Measurements from ENCODE around the gene ZNF429. TPM values are rescaled to one million over a fixed set of nuclear protein-coding genes. Genes with fewer than 3 reads are reported as not detected.

The ZNF429 gene
- total RNA-seq, 1 experiment from 2014 or later = 0.66 TPM

DNA sequence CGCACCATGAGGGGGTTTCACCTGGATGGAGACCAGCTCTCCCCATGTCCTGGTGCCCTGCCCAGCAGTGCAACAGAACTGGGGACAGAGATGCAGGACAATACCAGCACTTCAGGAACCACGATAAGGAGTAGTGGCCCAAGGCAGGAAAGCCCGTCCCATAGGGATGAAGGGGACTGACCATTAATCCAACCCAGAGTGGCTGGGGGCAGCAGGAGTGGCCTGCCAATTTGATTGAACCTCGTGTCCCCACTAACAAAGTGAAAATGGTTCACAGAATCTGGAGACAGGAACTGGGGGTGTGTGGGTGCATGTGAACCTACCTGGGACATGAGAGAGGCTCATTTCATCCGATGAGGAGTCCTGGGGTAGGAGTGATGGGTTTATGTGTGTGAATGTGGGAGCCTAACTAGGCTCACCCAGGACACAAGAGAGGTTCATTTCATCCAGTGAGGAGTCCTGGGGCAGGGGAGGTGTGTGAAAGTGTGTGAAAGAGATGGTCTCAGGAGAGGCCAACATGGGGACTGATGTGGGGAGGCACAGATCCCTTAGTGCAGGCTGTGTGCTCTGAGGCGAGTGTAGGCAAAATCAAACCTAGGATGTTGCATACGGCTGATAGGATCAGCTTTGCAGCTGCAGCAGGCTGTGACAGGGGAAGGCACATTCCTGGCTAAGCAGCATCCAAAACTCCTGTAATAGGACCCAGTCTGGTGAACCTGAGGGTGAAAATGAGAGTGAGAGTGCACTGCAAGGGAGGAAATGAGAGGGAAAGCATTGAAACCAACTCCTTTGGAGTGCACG, 98.2 kb downstream of the ZNF429 start:
- Histone ChIP-seq H3K27me3 (ENCODE audit: low read length) (no peaks in the 10 kb centered on the region), H2AFZ (ENCODE audit: low read length) (peak overlapping the region; percentile 88), H3K9ac (ENCODE audit: low read length) (no peak overlapping the region), H3K9me2 (replicated peaks; ENCODE audit: low read length) (no peaks in the 10 kb centered on the region), H3K79me2 (ENCODE audit: low read length) (no peaks in the 10 kb centered on the region), H3K4me1 (ENCODE audit: insufficient read depth, low read length) (no peaks in the 10 kb centered on the region), H3K9me3 (ENCODE audit: low read length) (peaks cover 10% of the 10 kb centered on the region; the same call in 1 of the 2 replicates), H3K4me3 (ENCODE audit: low read length) (peak overlapping the region; percentile 73), H3F3A (ENCODE audit: low read length, unreplicated experiment) (no peaks in the 10 kb centered on the region), H4K20me1 (ENCODE audit: low read length) (no peaks in the 10 kb centered on the region), H3K27ac (ENCODE audit: low read length) (no peak overlapping the region), H3K36me3 (ENCODE audit: low read depth, low read length) (no peaks in the 10 kb centered on the region), H3K4me2 (ENCODE audit: low read length) (peak overlapping the region; percentile 89)
- no peak for DNase-seq
- peak; percentile 18; the same call in 1 of the 2 replicates for ATAC-seq
- ChIA-PET POLR2A (ENCODE audit: unreplicated experiment) (no interaction called here), CTCF (no interaction called here)
- no peak for TF ChIP-seq EZH2phosphoT487 (IDR thresholded peaks at IDR 0.05; ENCODE audit: borderline replicate concordance, low read length)
- TF ChIP-seq EZH2 (IDR thresholded peaks at IDR 0.05; ENCODE audit: low read length, unreplicated experiment) = no peak
- TF ChIP-seq, protein P1, sequence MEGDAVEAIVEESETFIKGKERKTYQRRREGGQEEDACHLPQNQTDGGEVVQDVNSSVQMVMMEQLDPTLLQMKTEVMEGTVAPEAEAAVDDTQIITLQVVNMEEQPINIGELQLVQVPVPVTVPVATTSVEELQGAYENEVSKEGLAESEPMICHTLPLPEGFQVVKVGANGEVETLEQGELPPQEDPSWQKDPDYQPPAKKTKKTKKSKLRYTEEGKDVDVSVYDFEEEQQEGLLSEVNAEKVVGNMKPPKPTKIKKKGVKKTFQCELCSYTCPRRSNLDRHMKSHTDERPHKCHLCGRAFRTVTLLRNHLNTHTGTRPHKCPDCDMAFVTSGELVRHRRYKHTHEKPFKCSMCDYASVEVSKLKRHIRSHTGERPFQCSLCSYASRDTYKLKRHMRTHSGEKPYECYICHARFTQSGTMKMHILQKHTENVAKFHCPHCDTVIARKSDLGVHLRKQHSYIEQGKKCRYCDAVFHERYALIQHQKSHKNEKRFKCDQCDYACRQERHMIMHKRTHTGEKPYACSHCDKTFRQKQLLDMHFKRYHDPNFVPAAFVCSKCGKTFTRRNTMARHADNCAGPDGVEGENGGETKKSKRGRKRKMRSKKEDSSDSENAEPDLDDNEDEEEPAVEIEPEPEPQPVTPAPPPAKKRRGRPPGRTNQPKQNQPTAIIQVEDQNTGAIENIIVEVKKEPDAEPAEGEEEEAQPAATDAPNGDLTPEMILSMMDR (conservative IDR thresholded peaks at IDR 0.05; ENCODE audit: low read depth, low read length) = no peak
- no TSS peak for BruUV-seq (replicated peaks)
- intact Hi-C loops (cut with micrococcal nuclease) = no loop called here

DNA sequence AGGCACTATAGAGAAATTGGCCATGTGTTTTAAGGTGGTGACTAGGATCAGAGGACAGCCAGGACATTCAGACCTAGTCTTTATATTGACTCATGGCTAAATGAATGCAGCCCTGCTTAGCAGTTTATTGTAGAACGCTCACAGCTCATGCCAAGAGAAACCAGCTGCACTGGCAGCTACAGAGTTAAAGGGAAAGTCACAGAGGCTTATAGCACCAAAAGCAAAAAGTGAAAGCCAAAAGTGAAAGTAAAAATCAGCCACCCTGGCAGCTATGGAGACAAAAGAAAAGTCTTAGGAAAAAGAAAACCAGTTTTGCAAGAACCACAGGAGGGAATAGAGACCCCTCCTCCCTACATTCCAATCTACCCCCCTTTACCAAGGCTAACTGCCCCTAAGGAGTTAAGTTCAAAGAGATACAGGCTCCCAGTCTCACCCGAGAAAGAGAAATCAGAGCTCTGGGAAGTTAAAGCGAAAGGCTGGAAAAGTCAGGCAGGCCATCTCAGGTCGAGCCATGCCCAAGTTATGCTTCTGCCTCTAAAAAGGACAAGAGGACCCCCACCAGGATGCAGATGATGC, 99.0 kb downstream of the ZNF429 start:
- Histone ChIP-seq H3K4me3 (ENCODE audit: low read length) (peak overlapping the region; percentile 73), H3K27ac (ENCODE audit: low read length) (no peak overlapping the region), H2AFZ (ENCODE audit: low read length) (peak overlapping the region; percentile 88)

More for the DNA sequence above, 99.0 kb downstream of the ZNF429 start:
- TF ChIP-seq EZH2phosphoT487 (IDR thresholded peaks at IDR 0.05; ENCODE audit: borderline replicate concordance, low read length) = no peak
- TF ChIP-seq, protein P1 (conservative IDR thresholded peaks at IDR 0.05; ENCODE audit: low read depth, low read length) = no peak
- TF ChIP-seq EZH2 (IDR thresholded peaks at IDR 0.05; ENCODE audit: low read length, unreplicated experiment) = no peak
- Histone ChIP-seq H3K9me2 (replicated peaks; ENCODE audit: low read length) (no peaks in the 10 kb centered on the region), H3K4me1 (ENCODE audit: insufficient read depth, low read length) (no peaks in the 10 kb centered on the region), H3K9me3 (ENCODE audit: low read length) (peaks cover 9% of the 10 kb centered on the region; the same call in 1 of the 2 replicates), H4K20me1 (ENCODE audit: low read length) (no peaks in the 10 kb centered on the region), H3F3A (ENCODE audit: low read length, unreplicated experiment) (no peaks in the 10 kb centered on the region), H3K9ac (ENCODE audit: low read length) (no peak overlapping the region), H3K4me2 (ENCODE audit: low read length) (peak overlapping the region; percentile 89), H3K79me2 (ENCODE audit: low read length) (no peaks in the 10 kb centered on the region), H3K36me3 (ENCODE audit: low read depth, low read length) (no peaks in the 10 kb centered on the region), H3K27me3 (ENCODE audit: low read length) (no peaks in the 10 kb centered on the region)
- BruUV-seq (replicated peaks) = no TSS peak
- ATAC-seq (peak; percentile 62), DNase-seq (peak; percentile 34)
- POLR2A ChIA-PET (ENCODE audit: unreplicated experiment) = no interaction called here
- intact Hi-C loops (cut with micrococcal nuclease) = no loop called here
- CTCF ChIA-PET = no interaction called here

Other genes starting within 250 kb of the ZNF429 start
- 4.2 and 7.3 TPM in 2 replicates for gene ZNF708, start 176.2 kb upstream of the ZNF429 start, total RNA-seq (2014; rRNA removed)
- 6.0 and 8.1 TPM in 2 replicates for gene ZNF738, start 146.6 kb upstream of the ZNF429 start, total RNA-seq (2014; rRNA removed)
- gene ZNF493, start 108.5 kb upstream of the ZNF429 start, total RNA-seq (2014; rRNA removed) = 1.3 and 3.6 TPM in 2 replicates